SIG-M5 treated with dmso at 0.1 percent for 504 hours (cell line): ENCODE results near the gene C19orf38.
A peak's percentile ranks its signal among the peaks of the same experiment; 100 is the strongest.

Source experiments
- DNase-seq: peaks from one replicate; lab custom pipeline; 2025; ENCODE audit not compliant: unreplicated experiment; lab: John Stamatoyannopoulos, UW

C19orf38 gene

GRCh38 chr19:10899151-10899653 is 51.0 kb downstream of the C19orf38 start:
- peak; percentile 55 for DNase-seq

DNA sequence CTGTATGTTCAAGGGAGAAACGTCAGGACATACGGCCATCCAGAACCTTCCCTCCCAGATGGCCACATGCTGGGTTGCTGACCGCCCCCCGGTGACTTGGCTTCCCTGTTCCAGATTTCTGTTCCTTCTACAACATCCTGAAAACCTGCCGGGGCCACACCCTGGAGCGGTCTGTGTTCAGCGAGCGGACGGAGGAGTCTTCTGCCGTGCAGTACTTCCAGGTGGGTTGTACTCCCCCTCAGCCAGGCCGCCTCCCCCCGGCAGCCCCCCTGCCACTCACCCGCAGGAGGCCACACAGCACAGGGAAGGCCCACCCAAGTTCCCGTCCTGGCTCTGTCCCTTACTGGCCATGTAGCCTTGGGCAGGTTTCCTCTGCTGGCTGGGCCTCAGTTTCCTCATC is 59.7 kb downstream of the C19orf38 start:
- DNase-seq, result no peak

GRCh38 chr19:10908380-10908960 is 60.3 kb downstream of the C19orf38 start:
- no peak for DNase-seq

DNA sequence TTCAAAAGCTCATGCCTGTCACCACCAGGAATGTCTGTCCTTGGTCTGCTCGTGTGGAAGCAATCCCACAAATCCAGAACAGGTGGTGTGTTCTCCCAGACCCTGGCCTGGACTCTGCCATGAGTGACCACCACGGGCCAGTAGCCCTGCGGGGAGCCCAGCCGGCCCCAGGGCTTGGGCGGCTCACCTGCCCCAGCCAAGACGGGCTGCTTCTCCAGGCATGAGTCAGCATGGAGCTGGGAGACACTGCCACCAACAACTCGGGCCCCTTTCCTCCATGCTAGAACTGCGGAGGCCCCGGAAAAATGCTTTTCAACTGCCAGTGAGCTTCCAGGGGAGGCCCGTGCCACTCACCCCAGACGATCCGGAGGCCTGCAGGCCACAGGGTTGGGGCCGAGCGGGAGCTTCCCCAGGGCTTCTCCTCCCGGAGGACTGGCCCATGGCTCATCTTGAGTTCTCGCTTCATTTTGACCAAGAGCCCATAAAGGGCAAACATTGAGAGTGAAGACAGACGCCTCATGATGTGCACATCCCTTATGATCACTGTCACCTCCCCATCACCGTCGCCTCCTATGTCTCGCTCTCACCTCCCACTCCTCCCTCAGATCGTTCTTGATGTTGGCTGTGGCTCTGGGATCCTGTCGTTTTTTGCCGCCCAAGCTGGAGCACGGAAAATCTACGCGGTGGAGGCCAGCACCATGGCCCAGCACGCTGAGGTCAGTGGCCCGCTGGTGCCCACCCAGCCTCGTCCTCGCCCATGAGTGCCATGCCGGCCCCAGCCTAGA is 63.6 kb downstream of the C19orf38 start:
- DNase-seq, result no peak

DNA sequence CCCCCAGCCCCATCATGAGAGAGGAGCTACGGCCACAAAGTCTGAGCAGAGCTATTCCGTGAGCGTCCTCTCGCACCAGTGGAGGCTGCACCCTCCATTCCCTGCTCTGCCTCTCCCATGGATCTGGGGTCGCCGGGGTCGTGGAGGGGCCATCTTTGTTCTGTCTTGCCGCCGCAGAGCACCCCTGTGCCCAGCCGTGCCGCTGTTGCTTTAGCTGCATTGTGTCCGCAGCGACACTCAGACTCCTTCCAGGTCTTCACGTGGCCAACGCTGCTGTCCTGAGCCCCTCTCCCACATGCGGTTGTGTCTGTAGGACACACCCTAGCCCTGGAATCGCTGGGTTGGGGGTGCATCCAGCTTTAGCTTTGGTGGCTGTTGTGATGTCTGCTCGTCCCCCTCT is 64.4 kb downstream of the C19orf38 start:
- DNase-seq, result no peak

GRCh38 chr19:10913716-10914340 is 65.6 kb downstream of the C19orf38 start:
- DNase-seq, result no peak

- DNase-seq, result no peak
Measured at GRCh38 chr19:10915130-10916091, 67.2 kb downstream of the C19orf38 start.

GRCh38 chr19:10916602-10917001 is 68.4 kb downstream of the C19orf38 start:
- no peak for DNase-seq

GRCh38 chr19:10918359-10918758 is 70.1 kb downstream of the C19orf38 start:
- no peak for DNase-seq
